NCI-H1436 treated with DMSO at 0.1 percent for 48 hours (cell line): ENCODE measurements around the gene NOTCH1.

ENCODE experiments used
- DNase-seq: peaks from one replicate; lab custom pipeline; 2025; lab: John Stamatoyannopoulos, UW

NOTCH1 gene

GRCh38 chr9:136516191-136516654, 29.6 kb downstream of the NOTCH1 start:
- no peak for DNase-seq

GRCh38 chr9:136515276-136515675, 30.6 kb downstream of the NOTCH1 start:
- no peak for DNase-seq

- no peak for DNase-seq
These were observed 31.7 kb downstream of the NOTCH1 start for GRCh38 chr9:136514022-136514714.

GRCh38 chr9:136513191-136513590, 32.7 kb downstream of the NOTCH1 start:
- DNase-seq = no peak

GRCh38 chr9:136512651-136513071, 33.2 kb downstream of the NOTCH1 start:
- DNase-seq = no peak

GRCh38 chr9:136511670-136512592, 33.9 kb downstream of the NOTCH1 start:
- no peak for DNase-seq

GRCh38 chr9:136511144-136511669, 34.6 kb downstream of the NOTCH1 start:
- no peak for DNase-seq

- no peak for DNase-seq
These were observed 35.3 kb downstream of the NOTCH1 start for GRCh38 chr9:136510561-136510960.

- DNase-seq = no peak
These were observed 36.3 kb downstream of the NOTCH1 start for GRCh38 chr9:136509549-136509948.

- no peak for DNase-seq
These were observed 36.9 kb downstream of the NOTCH1 start for GRCh38 chr9:136508729-136509500.

- DNase-seq = no peak
These were observed 37.9 kb downstream of the NOTCH1 start for GRCh38 chr9:136507992-136508375.

- DNase-seq = no peak
These were observed 38.4 kb downstream of the NOTCH1 start for GRCh38 chr9:136507221-136507991.

GRCh38 chr9:136506425-136506824, 39.4 kb downstream of the NOTCH1 start:
- DNase-seq = no peak

GRCh38 chr9:136505406-136506403, 40.1 kb downstream of the NOTCH1 start:
- no peak for DNase-seq

- DNase-seq = no peak
These were observed 41.1 kb downstream of the NOTCH1 start for GRCh38 chr9:136504512-136505348.

- no peak for DNase-seq
These were observed 42.8 kb downstream of the NOTCH1 start for GRCh38 chr9:136502940-136503550.

- DNase-seq = no peak
These were observed 43.7 kb downstream of the NOTCH1 start for GRCh38 chr9:136502196-136502595.

GRCh38 chr9:136501686-136502085, 44.2 kb downstream of the NOTCH1 start:
- DNase-seq = no peak
